Measurements from ENCODE around the gene TUT7. TPM values are rescaled to one million over a fixed set of nuclear protein-coding genes. Genes with fewer than 3 reads are reported as not detected.
"Not testable (repeated sequence)": the region's sequence is repeated elsewhere in the genome, so short reads cannot be mapped to it uniquely, and the experiment has no call there.

Gene TUT7
- total RNA-seq, 1 donor from 2014 or later = 37.7 TPM

GRCh38 chr9:86315078-86315477 is 39.1 kb downstream of the TUT7 start:
- H3K36me3 ChIP-seq = peaks cover 86% of the 10 kb centered on the region
- ATAC-seq (no peak), DNase-seq (no peak)
- H3K4me3 ChIP-seq = no peak overlapping the region
- no peaks in the 10 kb centered on the region for H3K4me1 ChIP-seq
- H3K27me3 ChIP-seq (ENCODE audit: low read depth) = no peaks in the 10 kb centered on the region
- TF ChIP-seq, protein P1, sequence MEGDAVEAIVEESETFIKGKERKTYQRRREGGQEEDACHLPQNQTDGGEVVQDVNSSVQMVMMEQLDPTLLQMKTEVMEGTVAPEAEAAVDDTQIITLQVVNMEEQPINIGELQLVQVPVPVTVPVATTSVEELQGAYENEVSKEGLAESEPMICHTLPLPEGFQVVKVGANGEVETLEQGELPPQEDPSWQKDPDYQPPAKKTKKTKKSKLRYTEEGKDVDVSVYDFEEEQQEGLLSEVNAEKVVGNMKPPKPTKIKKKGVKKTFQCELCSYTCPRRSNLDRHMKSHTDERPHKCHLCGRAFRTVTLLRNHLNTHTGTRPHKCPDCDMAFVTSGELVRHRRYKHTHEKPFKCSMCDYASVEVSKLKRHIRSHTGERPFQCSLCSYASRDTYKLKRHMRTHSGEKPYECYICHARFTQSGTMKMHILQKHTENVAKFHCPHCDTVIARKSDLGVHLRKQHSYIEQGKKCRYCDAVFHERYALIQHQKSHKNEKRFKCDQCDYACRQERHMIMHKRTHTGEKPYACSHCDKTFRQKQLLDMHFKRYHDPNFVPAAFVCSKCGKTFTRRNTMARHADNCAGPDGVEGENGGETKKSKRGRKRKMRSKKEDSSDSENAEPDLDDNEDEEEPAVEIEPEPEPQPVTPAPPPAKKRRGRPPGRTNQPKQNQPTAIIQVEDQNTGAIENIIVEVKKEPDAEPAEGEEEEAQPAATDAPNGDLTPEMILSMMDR (IDR thresholded peaks at IDR 0.05) = no peak
- no peak overlapping the region for H3K27ac ChIP-seq
- no peaks in the 10 kb centered on the region for H3K9me3 ChIP-seq
- intact Hi-C loops (cut with DNase I) = no loop called here

- H3K4me3 ChIP-seq; H3K9me3 ChIP-seq; DNase-seq; intact Hi-C loops (cut with DNase I); ATAC-seq; H3K27me3 ChIP-seq (ENCODE audit: low read depth); H3K4me1 ChIP-seq; H3K27ac ChIP-seq: not testable (repeated sequence)
- H3K36me3 ChIP-seq = peaks cover 86% of the 10 kb centered on the region
Observed at GRCh38 chr9:86312959-86313358, 41.3 kb downstream of the TUT7 start.

GRCh38 chr9:86308687-86309086 is 45.5 kb downstream of the TUT7 start:
- no peaks in the 10 kb centered on the region for H3K4me1 ChIP-seq
- DNase-seq = no peak
- intact Hi-C loops (cut with DNase I) = no loop called here
- H3K4me3 ChIP-seq = no peak overlapping the region
- no peaks in the 10 kb centered on the region for H3K9me3 ChIP-seq
- no peaks in the 10 kb centered on the region for H3K27me3 ChIP-seq (ENCODE audit: low read depth)
- no peak for ATAC-seq
- no peak overlapping the region for H3K27ac ChIP-seq
- peaks cover 86% of the 10 kb centered on the region for H3K36me3 ChIP-seq
- TF ChIP-seq, protein P1 (IDR thresholded peaks at IDR 0.05) = no peak

DNA sequence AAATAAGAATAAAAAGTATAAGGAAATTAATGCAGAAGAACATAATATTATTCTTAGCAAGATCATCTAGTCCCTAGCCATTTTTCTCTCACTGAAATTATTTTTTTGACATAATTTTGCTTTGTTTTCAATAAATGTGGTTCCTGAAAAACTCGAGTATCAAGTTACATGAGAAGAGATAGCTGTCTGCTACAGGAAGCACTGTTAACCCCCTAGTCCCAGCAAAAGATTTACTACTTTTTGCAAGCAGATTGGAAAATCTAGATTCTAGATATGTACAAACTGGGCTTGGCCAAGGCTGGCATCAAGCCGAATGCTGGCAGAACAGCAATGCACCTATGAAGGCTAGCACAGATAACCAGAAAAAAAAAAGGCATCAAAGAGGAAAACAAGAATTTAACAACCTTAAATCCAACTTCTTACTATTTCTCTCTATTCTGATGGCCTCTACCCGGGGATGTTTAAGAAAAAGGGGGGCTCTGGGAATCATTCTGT is 49.9 kb downstream of the TUT7 start:
- no peak overlapping the region for H3K27ac ChIP-seq

GRCh38 chr9:86303316-86303975 is 50.8 kb downstream of the TUT7 start:
- Histone ChIP-seq H3K4me3 (no peak overlapping the region), H3K27ac (no peak overlapping the region), H3K27me3 (ENCODE audit: low read depth) (no peaks in the 10 kb centered on the region), H3K4me1 (no peaks in the 10 kb centered on the region), H3K36me3 (peaks cover 100% of the 10 kb centered on the region), H3K9me3 (no peaks in the 10 kb centered on the region)
- intact Hi-C loops (cut with DNase I) = no loop called here
- DNase-seq = no peak
- ATAC-seq = no peak
- TF ChIP-seq, protein P1 (IDR thresholded peaks at IDR 0.05) = no peak

More for the DNA sequence above, 49.9 kb downstream of the TUT7 start:
- no peaks in the 10 kb centered on the region for H3K27me3 ChIP-seq (ENCODE audit: low read depth)
- no peaks in the 10 kb centered on the region for H3K4me1 ChIP-seq
- no peaks in the 10 kb centered on the region for H3K9me3 ChIP-seq
- H3K4me3 ChIP-seq = no peak overlapping the region
- TF ChIP-seq, protein P1 (IDR thresholded peaks at IDR 0.05) = no peak
- ATAC-seq (no peak), DNase-seq (no peak)
- intact Hi-C loops (cut with DNase I) = no loop called here
- peaks cover 100% of the 10 kb centered on the region for H3K36me3 ChIP-seq

- H3K4me1 ChIP-seq = no peaks in the 10 kb centered on the region
- no peak overlapping the region for H3K4me3 ChIP-seq
- no peak for ATAC-seq
- H3K27ac ChIP-seq = no peak overlapping the region
- TF ChIP-seq, protein P1 (IDR thresholded peaks at IDR 0.05) = no peak
- no peaks in the 10 kb centered on the region for H3K27me3 ChIP-seq (ENCODE audit: low read depth)
- H3K9me3 ChIP-seq = no peaks in the 10 kb centered on the region
- DNase-seq = no peak
- intact Hi-C loops (cut with DNase I) = no loop called here
- H3K36me3 ChIP-seq = peaks cover 100% of the 10 kb centered on the region
Observed at GRCh38 chr9:86301686-86302085, 52.5 kb downstream of the TUT7 start.

All from lower lobe of right lung (tissue), 2 donors.